MM.1S (cell line): ENCODE data around the gene PRPH2.

Experiments
- DNase-seq: peaks from one replicate; pipeline ENCODE4 v3.0.0-alpha.2; 2015
- H2AFZ ChIP-seq: fragments of 300-600 bp; sonication (generic); 2 replicates; pipeline ENCODE4 v1.6.0; 2016; ENCODE audit warnings: antibody characterized with exemption, low read length
- H3F3A ChIP-seq: fragments of 300-600 bp; sonication (generic); 2 replicates; pipeline ENCODE4 v1.6.1; 2016; ENCODE audit warnings: mild to moderate bottlenecking, antibody characterized with exemption, low read length, moderate library complexity, mixed read lengths; ENCODE audit not compliant: insufficient read depth
- H3K27ac ChIP-seq: fragments of 300-600 bp; sonication (generic); 2 replicates; pipeline ENCODE4 v1.5.1; 2016; ENCODE audit warnings: mild to moderate bottlenecking, low read length
- H3K27me3 ChIP-seq: fragments of 300-600 bp; sonication (generic); replicated peaks from 2 replicates; pipeline ENCODE4 v1.6.0; 2016; ENCODE audit warnings: low read length; ENCODE audit not compliant: insufficient read depth
- H3K36me3 ChIP-seq: fragments of 300-600 bp; sonication (generic); replicated peaks from 2 replicates; pipeline ENCODE4 v1.6.1; 2016; ENCODE audit warnings: mild to moderate bottlenecking, low read length, mixed read lengths; ENCODE audit not compliant: insufficient read depth
- H3K4me1 ChIP-seq: fragments of 300-600 bp; sonication (generic); 2 replicates; pipeline ENCODE4 v1.6.1; 2016; ENCODE audit warnings: low read length, mixed read lengths
- H3K4me2 ChIP-seq: fragments of 300-600 bp; sonication (generic); 2 replicates; pipeline ENCODE4 v1.6.0; 2016; ENCODE audit warnings: low read depth, low read length
- H3K4me3 ChIP-seq: fragments of 300-600 bp; sonication (generic); 2 replicates; pipeline ENCODE4 v1.5.1; 2016; ENCODE audit warnings: low read length, mixed read lengths
- H3K79me2 ChIP-seq: fragments of 300-600 bp; sonication (generic); 2 replicates; pipeline ENCODE4 v1.6.1; 2016; ENCODE audit warnings: mixed run types, low read length, mixed read lengths
- H3K9ac ChIP-seq: fragments of 300-600 bp; sonication (generic); 2 replicates; pipeline ENCODE4 v1.6.1; 2016; ENCODE audit warnings: low read length, mixed read lengths
- H3K9me2 ChIP-seq: fragments of 300-600 bp; sonication (generic); replicated peaks from 2 replicates; pipeline ENCODE4 v1.6.1; 2016; ENCODE audit warnings: mild to moderate bottlenecking, low read length, mixed read lengths; ENCODE audit not compliant: insufficient read depth
- H3K9me3 ChIP-seq: fragments of 300-600 bp; sonication (generic); replicated peaks from 2 replicates; pipeline ENCODE4 v1.6.1; 2016; ENCODE audit warnings: mild to moderate bottlenecking, low read length, mixed read lengths; ENCODE audit not compliant: insufficient read depth
- H4K20me1 ChIP-seq: fragments of 300-600 bp; sonication (generic); 2 replicates; pipeline ENCODE4 v1.6.1; 2016; ENCODE audit warnings: mild to moderate bottlenecking, low read length, moderate library complexity, mixed read lengths; ENCODE audit not compliant: insufficient read depth
- CTCF ChIP-seq: fragments of 300-600 bp; sonication (generic); IDR thresholded peaks from 2 replicates; pipeline ENCODE4 v1.5.1; 2016; ENCODE audit warnings: antibody characterized with exemption, low read length, mixed read lengths
- EZH2 ChIP-seq: fragments of 300-600 bp; sonication (generic); optimal IDR thresholded peaks from 2 replicates; pipeline ENCODE3; 2017; ENCODE audit warnings: low read depth, mild to moderate bottlenecking, antibody characterized with exemption, low read length, mixed read lengths
- EZH2phosphoT487 ChIP-seq: fragments of 300-600 bp; sonication (generic); IDR thresholded peaks from 2 replicates; pipeline ENCODE4 v1.6.1; 2018; ENCODE audit warnings: antibody characterized with exemption, low read length

Gene PRPH2

GRCh38 chr6:42652024-42652746 is 70.2 kb downstream of the PRPH2 start:
- no peak overlapping the region for H2AFZ ChIP-seq
- H3K27ac ChIP-seq = no peak overlapping the region
- no peaks in the 10 kb centered on the region for H3F3A ChIP-seq
- H3K79me2 ChIP-seq = no peaks in the 10 kb centered on the region
- H4K20me1 ChIP-seq = no peaks in the 10 kb centered on the region
- no peak overlapping the region for H3K4me3 ChIP-seq
- no peak overlapping the region for H3K4me2 ChIP-seq
- H3K27me3 ChIP-seq = no peaks in the 10 kb centered on the region
- TF ChIP-seq EZH2phosphoT487 (no peak), CTCF (no peak), EZH2 (no peak)
- no peaks in the 10 kb centered on the region for H3K4me1 ChIP-seq
- H3K9me3 ChIP-seq = no peaks in the 10 kb centered on the region
- H3K36me3 ChIP-seq = no peaks in the 10 kb centered on the region; the same call in 1 of the 2 replicates
- H3K9me2 ChIP-seq = no peaks in the 10 kb centered on the region
- no peak overlapping the region for H3K9ac ChIP-seq
- DNase-seq = no peak
